WTC11 (cell line): ENCODE results near the gene EPHA4. TPM values are rescaled to one million over a fixed set of nuclear protein-coding genes. Genes with fewer than 3 reads are reported as not detected.

ENCODE experiments used
- ATAC-seq: fragments of 200-7000 bp; cut with Tn5 transposase; 2 replicates; pipeline ENCODE4 v1.10.0; 2021; ENCODE audit warnings: mild to moderate bottlenecking, moderate library complexity
- Bru-seq: library from RNA; stranded (reverse); fragments of 400-500 nt; gene quantifications from one replicate; lab custom pipeline; 2021; lab: Mats Ljungman, UMichigan
- CTCF ChIA-PET: fragments of 300-600 bp; sonication (Branson Sonifier 250); formaldehyde crosslinking; loops from one replicate; lab custom pipeline; 2021; ENCODE audit warnings: antibody characterized with exemption; lab: Charles Lee
- POLR2A ChIA-PET: fragments of 350-600 bp; sonication (Branson Sonifier 250); formaldehyde crosslinking; loops from one replicate; lab custom pipeline; 2021; ENCODE audit warnings: antibody characterized with exemption; lab: Charles Lee
- DNase-seq: peaks from one replicate; pipeline ENCODE4 v3.0.0; 2021; ENCODE audit warnings: low spot score
- H3K27ac Mint-ChIP-seq: 2 replicates; pipeline ENCODE4 v1.8.0; 2021; ENCODE audit warnings: mixed read lengths
- H3K27me3 Mint-ChIP-seq: 2 replicates; pipeline ENCODE4 v1.8.0; 2021; ENCODE audit warnings: low read depth, mild to moderate bottlenecking, moderate library complexity, mixed read lengths
- H3K36me3 Mint-ChIP-seq: 2 replicates; pipeline ENCODE4 v1.8.0; 2021; ENCODE audit warnings: mixed read lengths
- H3K4me1 Mint-ChIP-seq: 2 replicates; pipeline ENCODE4 v1.8.0; 2022; ENCODE audit warnings: mixed read lengths
- H3K4me3 Mint-ChIP-seq: 2 replicates; pipeline ENCODE4 v1.8.0; 2021; ENCODE audit warnings: mild to moderate bottlenecking, moderate library complexity, mixed read lengths
- H3K9me3 Mint-ChIP-seq: 2 replicates; pipeline ENCODE4 v1.8.0; 2021; ENCODE audit warnings: mixed read lengths
- ARID4B ChIP-seq: sonication (generic); formaldehyde crosslinking; IDR thresholded peaks from 2 replicates; pipeline ENCODE4 v1.8.0; 2023; ENCODE audit warnings: missing genetic modification reagents, mild to moderate bottlenecking, borderline replicate concordance
- ATF2 ChIP-seq: sonication (generic); formaldehyde crosslinking; IDR thresholded peaks from 2 replicates; pipeline ENCODE4 v1.8.1; 2022; ENCODE audit warnings: low read depth, missing genetic modification reagents, borderline replicate concordance
- CREB1 ChIP-seq: sonication (generic); formaldehyde crosslinking; IDR thresholded peaks from 2 replicates; pipeline ENCODE4 v1.8.0; 2023; ENCODE audit warnings: mild to moderate bottlenecking, missing genetic modification reagents
- CREM ChIP-seq: sonication (generic); formaldehyde crosslinking; IDR thresholded peaks from 2 replicates; pipeline ENCODE4 v1.8.1; 2022; ENCODE audit warnings: mild to moderate bottlenecking, missing genetic modification reagents, moderate library complexity
- CTCF ChIP-seq: fragments of 200-600 bp; IDR thresholded peaks from 2 replicates; pipeline ENCODE4 v1.8.0; 2022; ENCODE audit warnings: antibody characterized with exemption
- IRF1 ChIP-seq: sonication (generic); formaldehyde crosslinking; IDR thresholded peaks from 2 replicates; pipeline ENCODE4 v1.8.0; 2023; ENCODE audit warnings: missing genetic modification reagents
- NFATC4 ChIP-seq: fragments of 250-450 bp; sonication (Bioruptor Pico); IDR thresholded peaks from 2 replicates; pipeline ENCODE4 v1.9.0; 2021; ENCODE audit warnings: mild to moderate bottlenecking
- SMAD3 ChIP-seq: sonication (generic); formaldehyde crosslinking; IDR thresholded peaks from 2 replicates; pipeline ENCODE4 v1.8.0; 2022; ENCODE audit warnings: missing genetic modification reagents, mild to moderate bottlenecking, borderline replicate concordance
- SP1 ChIP-seq: sonication (generic); formaldehyde crosslinking; conservative IDR thresholded peaks from 2 replicates; pipeline ENCODE4 v1.8.1; 2022; ENCODE audit warnings: missing genetic modification reagents
- TP53 ChIP-seq: sonication (generic); formaldehyde crosslinking; IDR thresholded peaks from 2 replicates; pipeline ENCODE4 v1.8.1; 2023; ENCODE audit warnings: mild to moderate bottlenecking, missing genetic modification reagents
- ZNF263 ChIP-seq: sonication (generic); formaldehyde crosslinking; IDR thresholded peaks from 2 replicates; pipeline ENCODE4 v1.8.1; 2022; ENCODE audit warnings: low read depth, mild to moderate bottlenecking, moderate library complexity, missing genetic modification reagents
- ZNF396 ChIP-seq: fragments of 250-450 bp; sonication (Bioruptor Pico); IDR thresholded peaks from 2 replicates; pipeline ENCODE4 v1.8.0; 2021; ENCODE audit warnings: mild to moderate bottlenecking, moderate library complexity, borderline replicate concordance
- ZNF416 ChIP-seq: fragments of 250-450 bp; sonication (Bioruptor Pico); IDR thresholded peaks from 2 replicates; pipeline ENCODE4 v1.9.0; 2021; ENCODE audit warnings: mild to moderate bottlenecking, inconsistent platforms
- ZNF423 ChIP-seq: fragments of 250-450 bp; sonication (Bioruptor Pico); IDR thresholded peaks from 2 replicates; pipeline ENCODE4 v2.1.2; 2022; ENCODE audit warnings: mild to moderate bottlenecking, moderate library complexity
- long read RNA-seq, 3 experiments: library from RNA in 1 of 3; library from capped mRNA in 1 of 3; library from polyadenylated mRNA in 1 of 3; unstranded in 2 of 3; stranded (forward) in 1 of 3; transcript quantifications; one replicate each; pipeline ENCODE4 v2.0.0, GENCODE V29; 2021
- total RNA-seq: library from RNA; stranded (reverse); gene quantifications from 3 replicates; pipeline ENCODE4 v1.2.3, GENCODE V29; 2021
- TF ChIP-seq, protein P1 (sequence below): sonication (generic); formaldehyde crosslinking; IDR thresholded peaks from 2 replicates; pipeline ENCODE4 v1.8.1; 2022; ENCODE audit warnings: low read depth, mild to moderate bottlenecking, moderate library complexity, missing genetic modification reagents, borderline replicate concordance
- TF ChIP-seq, protein P2 (sequence below): sonication (generic); formaldehyde crosslinking; conservative IDR thresholded peaks from 2 replicates; pipeline ENCODE4 v1.8.1; 2022; ENCODE audit warnings: mild to moderate bottlenecking, missing genetic modification reagents
- TF ChIP-seq, protein P3 (sequence below): fragments of 250-450 bp; sonication (Bioruptor Pico); IDR thresholded peaks from 2 replicates; pipeline ENCODE4 v2.1.2; 2022; ENCODE audit warnings: mild to moderate bottlenecking, moderate library complexity
- TF ChIP-seq, protein P4 (sequence below): fragments of 250-450 bp; sonication (Bioruptor Pico); IDR thresholded peaks from 2 replicates; pipeline ENCODE4 v1.9.0; 2021; ENCODE audit warnings: mild to moderate bottlenecking

EPHA4 gene
- total RNA-seq (6.7 to 11.0 TPM (median 6.8 TPM) in 3 replicates), Bru-seq, nascent RNA (percentile 52 among the genes with signal in this experiment)
- long read RNA-seq, experiment 1, full-length matches to known transcripts = 6 of 14 reads
- long read RNA-seq, experiment 1, partial matches to known transcripts = 7 of 14 reads
- long read RNA-seq, experiment 1, other reads (novel, unspliced or antisense) = 1 of 14 reads
- long read RNA-seq, experiment 2, partial matches to known transcripts = 1 of 2 reads
- long read RNA-seq, experiment 2, other reads (novel, unspliced or antisense) = 1 of 2 reads
- long read RNA-seq, experiment 3, partial matches to known transcripts = 0 of 3 reads
- long read RNA-seq, experiment 3, other reads (novel, unspliced or antisense) = 0 of 3 reads

GRCh38 chr2:221572219-221572820 is at the start of gene EPHA4:
TSS of gene EPHA4 (minus strand) at chr2:221572304. CDS start at chr2:221572248, 56 bp downstream.
- H3K4me1 Mint-ChIP-seq = peaks cover 60% of the 10 kb centered on the region
- no peak for TF ChIP-seq ZNF263 (CRISPR knock-in tag)
- TF ChIP-seq, protein P1, sequence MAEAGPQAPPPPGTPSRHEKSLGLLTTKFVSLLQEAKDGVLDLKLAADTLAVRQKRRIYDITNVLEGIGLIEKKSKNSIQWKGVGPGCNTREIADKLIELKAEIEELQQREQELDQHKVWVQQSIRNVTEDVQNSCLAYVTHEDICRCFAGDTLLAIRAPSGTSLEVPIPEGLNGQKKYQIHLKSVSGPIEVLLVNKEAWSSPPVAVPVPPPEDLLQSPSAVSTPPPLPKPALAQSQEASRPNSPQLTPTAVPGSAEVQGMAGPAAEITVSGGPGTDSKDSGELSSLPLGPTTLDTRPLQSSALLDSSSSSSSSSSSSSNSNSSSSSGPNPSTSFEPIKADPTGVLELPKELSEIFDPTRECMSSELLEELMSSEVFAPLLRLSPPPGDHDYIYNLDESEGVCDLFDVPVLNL (CRISPR knock-in tag) = no peak
- TF ChIP-seq ATF2 = no peak
- TF ChIP-seq CTCF = no peak
- 0 out of 2 replicates have a peak, but pooled peaks have one; percentile 5 for TF ChIP-seq TP53 (CRISPR knock-in tag)
- peak; percentile 92 for TF ChIP-seq ZNF423
- no peak for TF ChIP-seq IRF1 (CRISPR knock-in tag)
- no peak for TF ChIP-seq NFATC4 (CRISPR knock-in tag)
- no peak for TF ChIP-seq ZNF396
- no peak; the same call in 1 of the 2 replicates for TF ChIP-seq ARID4B (CRISPR knock-in tag)
- TF ChIP-seq CREM = 0 out of 2 replicates have a peak, but pooled peaks have one; percentile 42
- TF ChIP-seq, protein P2, sequence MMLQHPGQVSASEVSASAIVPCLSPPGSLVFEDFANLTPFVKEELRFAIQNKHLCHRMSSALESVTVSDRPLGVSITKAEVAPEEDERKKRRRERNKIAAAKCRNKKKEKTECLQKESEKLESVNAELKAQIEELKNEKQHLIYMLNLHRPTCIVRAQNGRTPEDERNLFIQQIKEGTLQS = no peak
- 0 out of 2 replicates have a peak, but pooled peaks have one; percentile 17 for TF ChIP-seq SMAD3 (CRISPR knock-in tag)
- peak; percentile 93 for TF ChIP-seq SP1 (CRISPR knock-in tag)
- TF ChIP-seq, protein P3, sequence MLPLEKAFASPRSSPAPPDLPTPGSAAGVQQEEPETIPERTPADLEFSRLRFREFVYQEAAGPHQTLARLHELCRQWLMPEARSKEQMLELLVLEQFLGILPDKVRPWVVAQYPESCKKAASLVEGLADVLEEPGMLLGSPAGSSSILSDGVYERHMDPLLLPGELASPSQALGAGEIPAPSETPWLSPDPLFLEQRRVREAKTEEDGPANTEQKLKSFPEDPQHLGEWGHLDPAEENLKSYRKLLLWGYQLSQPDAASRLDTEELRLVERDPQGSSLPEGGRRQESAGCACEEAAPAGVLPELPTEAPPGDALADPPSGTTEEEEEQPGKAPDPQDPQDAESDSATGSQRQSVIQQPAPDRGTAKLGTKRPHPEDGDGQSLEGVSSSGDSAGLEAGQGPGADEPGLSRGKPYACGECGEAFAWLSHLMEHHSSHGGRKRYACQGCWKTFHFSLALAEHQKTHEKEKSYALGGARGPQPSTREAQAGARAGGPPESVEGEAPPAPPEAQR (CRISPR knock-in tag) = no peak
- TF ChIP-seq, protein P4, sequence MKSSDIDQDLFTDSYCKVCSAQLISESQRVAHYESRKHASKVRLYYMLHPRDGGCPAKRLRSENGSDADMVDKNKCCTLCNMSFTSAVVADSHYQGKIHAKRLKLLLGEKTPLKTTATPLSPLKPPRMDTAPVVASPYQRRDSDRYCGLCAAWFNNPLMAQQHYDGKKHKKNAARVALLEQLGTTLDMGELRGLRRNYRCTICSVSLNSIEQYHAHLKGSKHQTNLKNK (CRISPR knock-in tag) = no peak
- TF ChIP-seq CREB1 = no peak
- TF ChIP-seq ZNF416 (CRISPR knock-in tag) = no peak
- ChIA-PET POLR2A (no interaction called here), CTCF (interaction anchor here (0.6 to 2.2 kb wide), 3 partner anchors 11 to 693 kb away, joined by 3 to 9 read pairs (median 5); no protein-coding TSS in a partner anchor)
- peaks cover 63% of the 10 kb centered on the region for H3K27me3 Mint-ChIP-seq
- no peaks in the 10 kb centered on the region for H3K9me3 Mint-ChIP-seq
- ATAC-seq = peak; percentile 66
- no peaks in the 10 kb centered on the region for H3K36me3 Mint-ChIP-seq
- H3K27ac Mint-ChIP-seq = peak within 1 kb of the TSS; percentile 71
- peak; percentile 81 for DNase-seq
- peak within 1 kb of the TSS; percentile 96 for H3K4me3 Mint-ChIP-seq
